Ramos (cell line): ENCODE data around the gene ULBP2.
"Not testable (repeated sequence)": the region's sequence is repeated elsewhere in the genome, so short reads cannot be mapped to it uniquely, and the experiment has no call there.

Source experiments
- in situ Hi-C: fragments of 300-500 bp; cut with MboI; formaldehyde crosslinking; loops from one replicate; pipeline ENCODE4 v1.14.3; 2022; ENCODE audit warnings: low sequenced_read_pairs; ENCODE audit not compliant: unreplicated experiment

Gene ULBP2

GRCh38 chr6:149945276-149945675 is 3.5 kb downstream of the ULBP2 start:
- in situ Hi-C loops, result loop anchor here (25.0 kb wide), 1 partner anchor 392 kb away; no protein-coding TSS in a partner anchor

GRCh38 chr6:149946631-149947030 is 4.8 kb downstream of the ULBP2 start:
- in situ Hi-C loops, result loop anchor here (25.0 kb wide), 1 partner anchor 391 kb away; no protein-coding TSS in a partner anchor

GRCh38 chr6:149947533-149947932 is 5.7 kb downstream of the ULBP2 start:
- in situ Hi-C loops, result loop anchor here (25.0 kb wide), 1 partner anchor 390 kb away; no protein-coding TSS in a partner anchor

- in situ Hi-C loops, result loop anchor here (25.0 kb wide), 1 partner anchor 389 kb away; no protein-coding TSS in a partner anchor
Observed at GRCh38 chr6:149948011-149948410, 6.2 kb downstream of the ULBP2 start.

GRCh38 chr6:149948616-149949015 is 6.8 kb downstream of the ULBP2 start:
- in situ Hi-C loops, result loop anchor here (25.0 kb wide), 1 partner anchor 389 kb away; no protein-coding TSS in a partner anchor

GRCh38 chr6:149950423-149950822 is 8.6 kb downstream of the ULBP2 start:
- in situ Hi-C loops, result no loop called here

GRCh38 chr6:149951096-149951495 is 9.3 kb downstream of the ULBP2 start:
- in situ Hi-C loops, result no loop called here

- in situ Hi-C loops, result no loop called here
Observed at GRCh38 chr6:149951626-149952025, 9.8 kb downstream of the ULBP2 start.

- in situ Hi-C loops, result not testable (repeated sequence)
Observed at GRCh38 chr6:149953390-149953789, 11.6 kb downstream of the ULBP2 start.

GRCh38 chr6:149953934-149954327 is 12.1 kb downstream of the ULBP2 start:
- in situ Hi-C loops, result not testable (repeated sequence)

- in situ Hi-C loops, result not testable (repeated sequence)
Observed at GRCh38 chr6:149954328-149954983, 12.6 kb downstream of the ULBP2 start.

GRCh38 chr6:149954984-149955653 is 13.3 kb downstream of the ULBP2 start:
- in situ Hi-C loops, result not testable (repeated sequence)

- in situ Hi-C loops, result not testable (repeated sequence)
Observed at GRCh38 chr6:149955654-149956317, 14.0 kb downstream of the ULBP2 start.

- in situ Hi-C loops, result not testable (repeated sequence)
Observed at GRCh38 chr6:149958124-149958523, 16.3 kb downstream of the ULBP2 start.

- in situ Hi-C loops, result not testable (repeated sequence)
Observed at GRCh38 chr6:149959806-149960205, 18.0 kb downstream of the ULBP2 start.

- in situ Hi-C loops, result no loop called here
Observed at GRCh38 chr6:149960488-149960887, 18.7 kb downstream of the ULBP2 start.

- in situ Hi-C loops, result no loop called here
Observed at GRCh38 chr6:149961728-149962425, 20.1 kb downstream of the ULBP2 start.

- in situ Hi-C loops, result no loop called here
Observed at GRCh38 chr6:149962461-149963211, 20.8 kb downstream of the ULBP2 start.

- in situ Hi-C loops, result no loop called here
Observed at GRCh38 chr6:149963212-149963461, 21.3 kb downstream of the ULBP2 start.
